Ascending aorta (tissue), 2 donors: ENCODE measurements around the gene RAI14. TPM values are rescaled to one million over a fixed set of nuclear protein-coding genes. Genes with fewer than 3 reads are reported as not detected.
A peak's percentile ranks its signal among the peaks of the same experiment; 100 is the strongest.

Source experiments
- DNase-seq, 2 donors: peaks; one replicate each; pipeline ENCODE4 v3.0.0-alpha.2; 2019; ENCODE audit warnings: low spot score in 2 of 2
- H3K27ac ChIP-seq, 2 donors: fragments of 200-600 bp; sonication (generic); one replicate each; pipeline ENCODE4 v1.5.1; 2016 to 2017; ENCODE audit warnings: mild to moderate bottlenecking in 1 of 2
- H3K27me3 ChIP-seq: fragments of 200-600 bp; sonication (generic); one replicate; pipeline ENCODE4 v1.5.1; 2017
- H3K36me3 ChIP-seq, 2 donors: fragments of 200-600 bp; sonication (generic); one replicate each; pipeline ENCODE4 v1.5.1; 2016
- H3K4me1 ChIP-seq, 2 donors: fragments of 200-600 bp; sonication (generic); one replicate each; pipeline ENCODE4 v1.5.1; 2016 to 2017; ENCODE audit warnings: mild to moderate bottlenecking in 1 of 2
- H3K4me3 ChIP-seq, 2 donors: fragments of 200-600 bp; sonication (generic); one replicate each; pipeline ENCODE4 v1.5.1; 2016 to 2017; ENCODE audit warnings: mild to moderate bottlenecking in 1 of 2
- H3K9me3 ChIP-seq, 2 donors: fragments of 200-600 bp; sonication (generic); one replicate each; pipeline ENCODE4 v1.5.1; 2016
- CTCF ChIP-seq, 3 experiments: fragments of 200-600 bp in 2 of 3; fragments of 450-650 bp in 1 of 3; sonication (generic) in 2 of 3; IDR thresholded peaks; one replicate each; pipeline ENCODE4 v1.5.1; 2016 to 2019; ENCODE audit warnings: antibody characterized with exemption in 3 of 3, mild to moderate bottlenecking in 1 of 3, moderate library complexity in 1 of 3
- intact Hi-C: fragments of 100-400 bp; cut with DNase I; formaldehyde crosslinking; loops from one replicate; pipeline ENCODE4 v1.15.1; 2023
- total RNA-seq: library from RNA; depleted of rRNA; stranded (reverse); fragments of >200 nt; gene quantifications from one replicate; pipeline ENCODE4 v1.1.0, GENCODE V29; 2016

Gene RAI14
- total RNA-seq, 1 donor from 2014 or later: 134 TPM

- no peaks in the 10 kb centered on the region for H3K9me3 ChIP-seq
- no peak overlapping the region for H3K4me3 ChIP-seq
- no peaks in the 10 kb centered on the region for H3K36me3 ChIP-seq
- DNase-seq: no peak
- no peak for TF ChIP-seq CTCF (IDR thresholded peaks at IDR 0.05)
- H3K4me1 ChIP-seq: no peaks in the 10 kb centered on the region
- peak overlapping the region; percentile 52 to 69 for H3K27ac ChIP-seq
- no peaks in the 10 kb centered on the region for H3K27me3 ChIP-seq
- intact Hi-C loops: no loop called here
Measured at GRCh38 chr5:34622098-34622400, 34.1 kb upstream of the RAI14 start.

GRCh38 chr5:34624691-34625090 lies 31.4 kb upstream of the RAI14 start:
- H3K9me3 ChIP-seq: no peaks in the 10 kb centered on the region
- no peak overlapping the region for H3K27ac ChIP-seq
- H3K36me3 ChIP-seq: no peaks in the 10 kb centered on the region
- no peak for DNase-seq
- TF ChIP-seq CTCF (IDR thresholded peaks at IDR 0.05): no peak
- no peaks in the 10 kb centered on the region for H3K27me3 ChIP-seq
- H3K4me3 ChIP-seq: no peak overlapping the region
- no peaks in the 10 kb centered on the region for H3K4me1 ChIP-seq
- intact Hi-C loops: no loop called here

GRCh38 chr5:34625246-34625645 lies 30.9 kb upstream of the RAI14 start:
- Histone ChIP-seq H3K36me3 (no peaks in the 10 kb centered on the region), H3K9me3 (no peaks in the 10 kb centered on the region), H3K27me3 (no peaks in the 10 kb centered on the region), H3K27ac (no peak overlapping the region), H3K4me1 (no peaks in the 10 kb centered on the region), H3K4me3 (no peak overlapping the region)
- intact Hi-C loops: no loop called here
- no peak for DNase-seq
- TF ChIP-seq CTCF (IDR thresholded peaks at IDR 0.05): no peak

- no peak for DNase-seq
- Histone ChIP-seq H3K27ac (no peak overlapping the region), H3K4me1 (no peaks in the 10 kb centered on the region), H3K4me3 (no peak overlapping the region), H3K9me3 (no peaks in the 10 kb centered on the region), H3K36me3 (no peaks in the 10 kb centered on the region), H3K27me3 (no peaks in the 10 kb centered on the region)
- TF ChIP-seq CTCF (IDR thresholded peaks at IDR 0.05): no peak
- intact Hi-C loops: no loop called here
Measured at GRCh38 chr5:34626036-34626435, 30.1 kb upstream of the RAI14 start.

GRCh38 chr5:34626751-34627150 lies 29.4 kb upstream of the RAI14 start:
- Histone ChIP-seq H3K4me3 (no peak overlapping the region), H3K27ac (no peak overlapping the region), H3K36me3 (no peaks in the 10 kb centered on the region), H3K27me3 (no peaks in the 10 kb centered on the region), H3K9me3 (no peaks in the 10 kb centered on the region), H3K4me1 (no peaks in the 10 kb centered on the region)
- intact Hi-C loops: no loop called here
- DNase-seq: no peak
- no peak for TF ChIP-seq CTCF (IDR thresholded peaks at IDR 0.05)

- intact Hi-C loops: no loop called here
- H3K4me1 ChIP-seq: no peaks in the 10 kb centered on the region
- DNase-seq: no peak
- no peak overlapping the region for H3K4me3 ChIP-seq
- no peaks in the 10 kb centered on the region for H3K9me3 ChIP-seq
- TF ChIP-seq CTCF (IDR thresholded peaks at IDR 0.05): no peak
- H3K36me3 ChIP-seq: no peaks in the 10 kb centered on the region
- H3K27me3 ChIP-seq: no peaks in the 10 kb centered on the region
- no peak overlapping the region for H3K27ac ChIP-seq
Measured at GRCh38 chr5:34627794-34628193, 28.3 kb upstream of the RAI14 start.
